ENCODE measurements around the gene ARL5A. TPM values are rescaled to one million over a fixed set of nuclear protein-coding genes. Genes with fewer than 3 reads are reported as not detected.

ARL5A gene
- total and polyA plus RNA-seq, 9 of the 15 experiments (the other 6 are each of a cell fraction or from before 2014, with no cell fraction given) = 16.3 to 117 (median 88.4) TPM

DNA sequence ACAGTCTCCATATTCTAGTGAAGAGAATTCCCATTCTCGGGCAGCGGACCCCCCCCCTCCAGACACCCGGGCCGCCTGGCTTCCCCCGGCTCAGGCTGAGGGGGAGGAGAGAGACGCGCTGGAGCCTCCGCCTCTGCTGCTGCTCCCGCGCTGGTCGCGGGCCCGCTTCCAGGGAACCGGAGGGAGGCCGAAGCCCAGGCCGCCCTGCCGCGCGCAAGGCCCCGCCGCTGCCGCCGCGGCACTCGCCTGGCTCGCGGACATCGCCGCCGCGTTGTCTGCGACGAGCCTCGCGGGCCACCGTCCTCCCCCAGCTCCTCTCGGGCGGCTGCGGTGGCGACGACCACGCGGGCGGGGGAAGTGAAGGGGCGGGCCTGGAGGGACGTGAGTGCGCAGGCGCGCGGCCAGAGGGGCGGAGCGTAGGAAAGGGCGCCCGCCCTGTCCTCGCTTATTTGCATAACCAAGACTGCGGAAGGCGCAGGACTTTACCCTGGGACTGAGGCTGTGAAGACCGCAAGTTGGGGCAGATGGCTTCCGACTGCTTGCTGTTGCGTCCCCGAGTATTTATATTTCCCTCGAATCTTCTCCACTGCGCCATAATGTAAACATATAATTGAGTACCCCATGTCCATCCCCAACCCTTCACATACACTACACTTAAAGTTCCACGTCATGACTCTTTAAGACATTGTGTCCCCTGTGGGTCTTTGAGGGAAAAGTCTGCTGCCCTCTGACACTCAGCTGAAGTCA, at the start of gene ARL5A (continued):
- TF ChIP-seq, protein P1, sequence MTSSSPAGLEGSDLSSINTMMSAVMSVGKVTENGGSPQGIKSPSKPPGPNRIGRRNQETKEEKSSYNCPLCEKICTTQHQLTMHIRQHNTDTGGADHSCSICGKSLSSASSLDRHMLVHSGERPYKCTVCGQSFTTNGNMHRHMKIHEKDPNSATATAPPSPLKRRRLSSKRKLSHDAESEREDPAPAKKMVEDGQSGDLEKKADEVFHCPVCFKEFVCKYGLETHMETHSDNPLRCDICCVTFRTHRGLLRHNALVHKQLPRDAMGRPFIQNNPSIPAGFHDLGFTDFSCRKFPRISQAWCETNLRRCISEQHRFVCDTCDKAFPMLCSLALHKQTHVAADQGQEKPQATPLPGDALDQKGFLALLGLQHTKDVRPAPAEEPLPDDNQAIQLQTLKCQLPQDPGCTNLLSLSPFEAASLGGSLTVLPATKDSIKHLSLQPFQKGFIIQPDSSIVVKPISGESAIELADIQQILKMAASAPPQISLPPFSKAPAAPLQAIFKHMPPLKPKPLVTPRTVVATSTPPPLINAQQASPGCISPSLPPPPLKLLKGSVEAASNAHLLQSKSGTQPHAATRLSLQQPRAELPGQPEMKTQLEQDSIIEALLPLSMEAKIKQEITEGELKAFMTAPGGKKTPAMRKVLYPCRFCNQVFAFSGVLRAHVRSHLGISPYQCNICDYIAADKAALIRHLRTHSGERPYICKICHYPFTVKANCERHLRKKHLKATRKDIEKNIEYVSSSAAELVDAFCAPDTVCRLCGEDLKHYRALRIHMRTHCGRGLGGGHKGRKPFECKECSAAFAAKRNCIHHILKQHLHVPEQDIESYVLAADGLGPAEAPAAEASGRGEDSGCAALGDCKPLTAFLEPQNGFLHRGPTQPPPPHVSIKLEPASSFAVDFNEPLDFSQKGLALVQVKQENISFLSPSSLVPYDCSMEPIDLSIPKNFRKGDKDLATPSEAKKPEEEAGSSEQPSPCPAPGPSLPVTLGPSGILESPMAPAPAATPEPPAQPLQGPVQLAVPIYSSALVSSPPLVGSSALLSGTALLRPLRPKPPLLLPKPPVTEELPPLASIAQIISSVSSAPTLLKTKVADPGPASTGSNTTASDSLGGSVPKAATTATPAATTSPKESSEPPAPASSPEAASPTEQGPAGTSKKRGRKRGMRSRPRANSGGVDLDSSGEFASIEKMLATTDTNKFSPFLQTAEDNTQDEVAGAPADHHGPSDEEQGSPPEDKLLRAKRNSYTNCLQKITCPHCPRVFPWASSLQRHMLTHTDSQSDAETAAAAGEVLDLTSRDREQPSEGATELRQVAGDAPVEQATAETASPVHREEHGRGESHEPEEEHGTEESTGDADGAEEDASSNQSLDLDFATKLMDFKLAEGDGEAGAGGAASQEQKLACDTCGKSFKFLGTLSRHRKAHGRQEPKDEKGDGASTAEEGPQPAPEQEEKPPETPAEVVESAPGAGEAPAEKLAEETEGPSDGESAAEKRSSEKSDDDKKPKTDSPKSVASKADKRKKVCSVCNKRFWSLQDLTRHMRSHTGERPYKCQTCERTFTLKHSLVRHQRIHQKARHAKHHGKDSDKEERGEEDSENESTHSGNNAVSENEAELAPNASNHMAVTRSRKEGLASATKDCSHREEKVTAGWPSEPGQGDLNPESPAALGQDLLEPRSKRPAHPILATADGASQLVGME (CRISPR knock-in tag; IDR thresholded peaks at IDR 0.05) = peak; percentile 59; the same call in 1 of the 2 replicates
- TF ChIP-seq BCOR (IDR thresholded peaks at IDR 0.05) = no peak
- no peak for TF ChIP-seq ZNF696 (CRISPR knock-in tag; conservative IDR thresholded peaks at IDR 0.05)
- no peak for TF ChIP-seq SMAD3 (CRISPR knock-in tag; conservative IDR thresholded peaks at IDR 0.05)
- no peak for TF ChIP-seq SNRNP70 (optimal IDR thresholded peaks at IDR 0.05; ENCODE audit: low read depth, low read length)
- TF ChIP-seq ARHGAP35 (IDR thresholded peaks at IDR 0.05; ENCODE audit: partially characterized antibody) = no peak
- TF ChIP-seq XRCC4 (IDR thresholded peaks at IDR 0.05; ENCODE audit: extremely low read depth, insufficient read depth, insufficient read length) = no peak
- TF ChIP-seq, protein P2, sequence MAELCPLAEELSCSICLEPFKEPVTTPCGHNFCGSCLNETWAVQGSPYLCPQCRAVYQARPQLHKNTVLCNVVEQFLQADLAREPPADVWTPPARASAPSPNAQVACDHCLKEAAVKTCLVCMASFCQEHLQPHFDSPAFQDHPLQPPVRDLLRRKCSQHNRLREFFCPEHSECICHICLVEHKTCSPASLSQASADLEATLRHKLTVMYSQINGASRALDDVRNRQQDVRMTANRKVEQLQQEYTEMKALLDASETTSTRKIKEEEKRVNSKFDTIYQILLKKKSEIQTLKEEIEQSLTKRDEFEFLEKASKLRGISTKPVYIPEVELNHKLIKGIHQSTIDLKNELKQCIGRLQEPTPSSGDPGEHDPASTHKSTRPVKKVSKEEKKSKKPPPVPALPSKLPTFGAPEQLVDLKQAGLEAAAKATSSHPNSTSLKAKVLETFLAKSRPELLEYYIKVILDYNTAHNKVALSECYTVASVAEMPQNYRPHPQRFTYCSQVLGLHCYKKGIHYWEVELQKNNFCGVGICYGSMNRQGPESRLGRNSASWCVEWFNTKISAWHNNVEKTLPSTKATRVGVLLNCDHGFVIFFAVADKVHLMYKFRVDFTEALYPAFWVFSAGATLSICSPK (IDR thresholded peaks at IDR 0.05; ENCODE audit: borderline replicate concordance) = no peak
- TF ChIP-seq, protein P3, sequence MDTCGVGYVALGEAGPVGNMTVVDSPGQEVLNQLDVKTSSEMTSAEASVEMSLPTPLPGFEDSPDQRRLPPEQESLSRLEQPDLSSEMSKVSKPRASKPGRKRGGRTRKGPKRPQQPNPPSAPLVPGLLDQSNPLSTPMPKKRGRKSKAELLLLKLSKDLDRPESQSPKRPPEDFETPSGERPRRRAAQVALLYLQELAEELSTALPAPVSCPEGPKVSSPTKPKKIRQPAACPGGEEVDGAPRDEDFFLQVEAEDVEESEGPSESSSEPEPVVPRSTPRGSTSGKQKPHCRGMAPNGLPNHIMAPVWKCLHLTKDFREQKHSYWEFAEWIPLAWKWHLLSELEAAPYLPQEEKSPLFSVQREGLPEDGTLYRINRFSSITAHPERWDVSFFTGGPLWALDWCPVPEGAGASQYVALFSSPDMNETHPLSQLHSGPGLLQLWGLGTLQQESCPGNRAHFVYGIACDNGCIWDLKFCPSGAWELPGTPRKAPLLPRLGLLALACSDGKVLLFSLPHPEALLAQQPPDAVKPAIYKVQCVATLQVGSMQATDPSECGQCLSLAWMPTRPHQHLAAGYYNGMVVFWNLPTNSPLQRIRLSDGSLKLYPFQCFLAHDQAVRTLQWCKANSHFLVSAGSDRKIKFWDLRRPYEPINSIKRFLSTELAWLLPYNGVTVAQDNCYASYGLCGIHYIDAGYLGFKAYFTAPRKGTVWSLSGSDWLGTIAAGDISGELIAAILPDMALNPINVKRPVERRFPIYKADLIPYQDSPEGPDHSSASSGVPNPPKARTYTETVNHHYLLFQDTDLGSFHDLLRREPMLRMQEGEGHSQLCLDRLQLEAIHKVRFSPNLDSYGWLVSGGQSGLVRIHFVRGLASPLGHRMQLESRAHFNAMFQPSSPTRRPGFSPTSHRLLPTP (IDR thresholded peaks at IDR 0.05; ENCODE audit: borderline replicate concordance, extremely low read depth, insufficient read length) = no peak
- peak; percentile 90 for TF ChIP-seq GTF2E2 (tag; IDR thresholded peaks at IDR 0.05)
- no peak for TF ChIP-seq MYNN (IDR thresholded peaks at IDR 0.05)
- no peak for TF ChIP-seq MYNN (CRISPR knock-in tag; IDR thresholded peaks at IDR 0.05)
- no peak for TF ChIP-seq CBX5 (IDR thresholded peaks at IDR 0.05; ENCODE audit: borderline replicate concordance, low read depth)
- TF ChIP-seq, protein P4, sequence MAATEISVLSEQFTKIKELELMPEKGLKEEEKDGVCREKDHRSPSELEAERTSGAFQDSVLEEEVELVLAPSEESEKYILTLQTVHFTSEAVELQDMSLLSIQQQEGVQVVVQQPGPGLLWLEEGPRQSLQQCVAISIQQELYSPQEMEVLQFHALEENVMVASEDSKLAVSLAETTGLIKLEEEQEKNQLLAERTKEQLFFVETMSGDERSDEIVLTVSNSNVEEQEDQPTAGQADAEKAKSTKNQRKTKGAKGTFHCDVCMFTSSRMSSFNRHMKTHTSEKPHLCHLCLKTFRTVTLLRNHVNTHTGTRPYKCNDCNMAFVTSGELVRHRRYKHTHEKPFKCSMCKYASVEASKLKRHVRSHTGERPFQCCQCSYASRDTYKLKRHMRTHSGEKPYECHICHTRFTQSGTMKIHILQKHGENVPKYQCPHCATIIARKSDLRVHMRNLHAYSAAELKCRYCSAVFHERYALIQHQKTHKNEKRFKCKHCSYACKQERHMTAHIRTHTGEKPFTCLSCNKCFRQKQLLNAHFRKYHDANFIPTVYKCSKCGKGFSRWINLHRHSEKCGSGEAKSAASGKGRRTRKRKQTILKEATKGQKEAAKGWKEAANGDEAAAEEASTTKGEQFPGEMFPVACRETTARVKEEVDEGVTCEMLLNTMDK (IDR thresholded peaks at IDR 0.05; ENCODE audit: borderline replicate concordance, insufficient read depth, low read depth, low read length, poor library complexity, severe bottlenecking) = no peak

Data from K562 (cell line).